GM23248 (cell line): ENCODE data around the gene HSD11B1.

Experiments used
- EZH2 ChIP-seq: fragments of 200-600 bp; sonication (generic); IDR thresholded peaks from 2 replicates; pipeline ENCODE4 v1.6.1; 2018; ENCODE audit warnings: antibody characterized with exemption, mild to moderate bottlenecking; ENCODE audit not compliant: insufficient read depth, poor library complexity, severe bottlenecking
- EZH2phosphoT487 ChIP-seq: fragments of 200-600 bp; sonication (generic); IDR thresholded peaks from 2 replicates; pipeline ENCODE4 v1.6.1; 2018; ENCODE audit warnings: antibody characterized with exemption, moderate library complexity, mild to moderate bottlenecking, low read depth; ENCODE audit not compliant: insufficient read depth

DNA sequence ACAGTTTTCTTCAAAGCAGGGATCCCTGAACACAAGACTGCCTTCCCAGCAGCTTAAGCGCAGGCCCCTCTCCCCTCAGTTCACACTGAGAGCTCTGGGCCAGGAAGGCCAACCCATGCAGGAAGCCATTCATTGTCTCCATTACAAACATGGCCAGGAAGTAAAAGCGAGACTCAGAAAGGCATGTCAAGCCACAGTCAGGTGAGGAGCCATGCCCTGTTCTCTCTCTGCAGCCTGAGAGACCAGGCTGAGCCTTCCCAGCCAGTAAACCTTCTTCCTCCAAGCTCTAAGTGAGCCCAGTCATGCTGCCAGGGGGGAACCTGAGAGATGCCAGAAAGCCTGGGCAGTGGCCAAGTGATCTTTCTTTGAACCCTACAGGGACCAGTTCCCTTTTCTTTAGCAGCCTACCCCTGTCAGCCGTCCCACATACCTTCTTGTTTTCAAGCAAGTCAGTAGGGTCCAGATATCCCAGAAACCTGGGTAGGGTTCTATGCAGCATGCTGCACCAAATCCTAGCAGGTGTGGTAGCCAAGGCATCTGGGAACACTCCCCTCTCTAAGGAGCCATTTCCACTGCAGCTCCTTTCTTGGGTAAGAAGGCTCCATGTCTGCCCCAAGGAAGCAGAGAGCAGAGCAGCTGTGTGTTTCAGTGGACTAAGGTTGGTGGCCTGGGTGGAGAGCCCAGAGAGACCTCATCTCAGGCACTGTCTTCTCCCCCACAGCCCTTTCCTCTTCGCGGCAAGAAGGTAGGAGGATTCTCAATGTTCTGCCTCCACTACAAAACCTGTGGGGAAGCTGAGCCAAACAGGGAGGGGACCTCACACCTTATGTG lies 52.2 kb downstream of the HSD11B1 start:
- no peak for TF ChIP-seq EZH2
- TF ChIP-seq EZH2phosphoT487 = no peak
